GM18907 (cell line): Measurements from ENCODE around the gene E2F4.
A peak's percentile ranks its signal among the peaks of the same experiment; 100 is the strongest.

Experiments
- ATAC-seq: cut with Tn5 transposase; IDR thresholded peaks from one replicate; pipeline ENCODE4 v1.9.1; 2021; ENCODE audit warnings: mild to moderate bottlenecking, moderate library complexity; ENCODE audit not compliant: unreplicated experiment

The E2F4 gene

DNA sequence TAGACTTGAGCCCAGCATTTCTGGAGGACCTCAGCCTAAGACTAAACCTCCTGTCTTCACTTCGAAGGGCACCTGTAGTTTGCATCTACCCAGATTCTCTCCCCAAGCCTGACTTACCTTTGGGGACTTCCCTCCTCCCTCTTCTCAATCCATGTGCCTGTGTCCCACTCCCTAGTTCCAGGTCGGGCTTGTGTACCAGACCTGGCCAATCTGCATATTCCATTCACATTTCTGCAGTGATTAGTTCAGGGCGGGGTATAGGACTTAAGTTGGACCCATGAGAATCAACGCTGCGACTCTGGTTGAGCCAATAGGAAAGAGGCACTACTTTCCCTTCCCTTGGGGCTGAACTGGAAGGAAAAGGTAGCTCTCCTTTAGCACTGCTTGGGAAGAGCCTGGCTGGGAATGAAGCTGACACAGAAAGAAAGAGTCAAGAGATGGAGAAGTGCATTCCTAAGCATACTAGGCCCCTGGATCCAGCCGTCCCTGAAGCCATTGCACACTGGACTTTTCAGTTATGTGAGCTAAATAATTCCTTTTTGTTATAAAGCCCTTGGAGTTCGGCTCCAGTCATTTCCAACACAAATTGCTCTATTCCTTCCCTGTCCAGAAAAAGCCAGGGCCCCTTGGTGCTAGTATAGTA lies 34.7 kb upstream of the E2F4 start:
- no peak for ATAC-seq

DNA sequence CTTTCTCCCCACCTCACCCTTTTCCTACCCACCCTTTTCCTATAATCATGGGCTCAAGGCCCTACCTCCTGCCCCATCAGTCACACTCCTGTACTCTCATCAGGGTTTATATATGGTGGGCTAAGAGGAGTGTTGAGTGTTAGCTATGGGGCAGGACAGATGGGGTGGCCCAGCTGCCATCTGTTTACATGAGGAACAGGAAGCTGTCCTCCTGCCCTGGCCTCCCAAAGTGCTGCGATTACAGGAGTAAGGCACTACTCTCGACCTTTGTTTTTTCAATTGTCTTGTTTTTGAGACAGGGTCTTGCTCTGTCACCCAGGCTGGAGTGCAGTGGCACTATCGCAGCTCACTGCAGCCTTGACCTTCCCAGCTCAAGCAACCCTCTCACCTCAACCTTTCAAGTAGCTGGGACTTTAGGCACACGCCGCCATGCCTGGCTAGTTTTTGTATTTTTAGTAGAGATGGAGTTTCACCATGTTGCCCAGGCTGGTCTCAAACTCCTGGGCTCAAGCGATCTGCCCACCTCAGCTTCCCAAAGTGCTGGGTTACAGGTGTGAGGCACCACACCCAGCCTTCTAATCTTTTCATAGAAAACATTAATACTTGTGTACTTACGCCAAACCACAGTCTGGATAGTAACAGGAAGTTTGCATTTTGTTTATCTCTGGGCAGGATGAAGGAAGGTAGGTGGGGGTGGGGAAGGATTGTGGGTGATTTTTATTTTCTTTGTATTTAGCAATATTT lies 33.9 kb upstream of the E2F4 start:
- no peak for ATAC-seq

DNA sequence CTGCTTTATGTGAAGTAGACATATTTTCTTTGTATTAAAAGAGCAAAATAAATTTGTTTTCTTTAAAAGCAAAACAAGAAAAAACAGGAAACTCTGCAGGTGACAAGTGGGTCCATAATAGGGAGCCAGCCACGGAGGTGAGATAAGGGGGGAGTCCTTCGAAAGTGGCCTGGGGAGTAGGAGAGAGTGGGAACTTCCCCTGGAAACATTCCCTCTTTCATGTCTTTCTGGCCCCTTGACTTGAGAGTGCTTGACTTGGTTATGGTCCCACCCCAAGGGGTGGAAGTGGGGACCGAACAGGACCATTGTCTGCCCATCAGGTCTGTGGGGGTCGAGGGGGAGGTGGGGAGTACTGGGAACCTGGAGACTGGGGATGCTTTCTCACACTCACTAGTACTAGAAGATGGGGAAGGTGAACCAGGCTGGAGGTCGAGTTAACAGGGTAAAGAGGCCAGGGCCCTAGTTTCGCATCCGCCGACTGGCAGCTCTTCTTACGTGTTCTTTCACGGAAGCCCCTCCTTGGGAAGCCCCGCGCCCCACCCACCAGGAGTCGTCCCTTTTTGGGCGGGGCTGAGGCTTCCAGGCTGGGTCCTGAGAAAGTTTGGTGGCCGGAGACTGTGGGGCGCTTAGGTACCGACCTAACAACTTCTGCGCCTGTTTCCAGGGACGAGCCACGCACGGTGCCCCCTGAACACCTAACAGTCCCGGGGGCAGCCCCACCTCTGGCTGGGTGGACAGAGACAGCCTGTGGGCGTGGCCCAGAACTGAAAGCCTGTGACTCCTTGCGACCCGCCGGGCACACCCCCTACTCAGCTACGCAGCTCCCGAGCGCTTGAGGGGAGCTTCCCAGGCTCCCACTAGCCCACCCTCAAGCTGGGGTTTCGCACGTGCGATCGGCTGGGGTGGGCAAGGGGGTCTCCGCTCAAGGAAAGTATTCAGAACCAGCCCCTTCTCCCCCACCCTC lies 33.0 kb upstream of the E2F4 start:
- peak; percentile 47 for ATAC-seq

- ATAC-seq, result no peak
Observed at GRCh38 chr16:67161595-67162058, 30.3 kb upstream of the E2F4 start.

DNA sequence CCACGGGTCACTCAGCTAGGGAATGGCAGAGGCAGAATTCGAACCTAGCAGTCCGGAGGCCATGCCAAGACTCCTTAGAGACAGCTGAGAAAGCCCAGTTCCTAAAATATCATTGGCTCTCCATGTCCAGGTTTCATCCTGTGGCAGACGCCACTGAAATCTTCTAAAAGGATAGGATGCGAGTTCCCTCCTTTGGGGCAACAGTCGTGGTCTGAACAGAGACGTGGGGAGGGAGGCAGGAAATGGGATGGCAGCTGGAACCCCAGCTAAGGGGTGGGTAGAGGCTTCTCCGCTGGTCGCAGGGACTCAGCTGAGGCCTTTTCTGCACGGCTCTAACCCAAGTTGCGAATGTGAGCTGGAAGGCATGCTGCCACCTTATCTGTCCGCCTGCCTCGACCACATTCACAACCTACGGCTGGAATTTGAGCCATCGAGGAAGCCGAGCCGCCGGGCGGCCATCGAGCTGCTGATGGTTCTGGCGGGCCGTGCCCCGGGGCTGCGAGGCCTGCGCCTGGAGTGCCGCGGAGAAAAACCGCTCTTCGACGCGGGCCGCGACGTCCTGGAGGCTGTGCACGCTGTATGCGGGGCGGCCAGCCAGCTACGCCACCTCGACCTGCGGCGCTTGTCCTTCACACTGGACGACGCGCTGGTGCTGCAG lies 29.3 kb upstream of the E2F4 start:
- no peak for ATAC-seq

DNA sequence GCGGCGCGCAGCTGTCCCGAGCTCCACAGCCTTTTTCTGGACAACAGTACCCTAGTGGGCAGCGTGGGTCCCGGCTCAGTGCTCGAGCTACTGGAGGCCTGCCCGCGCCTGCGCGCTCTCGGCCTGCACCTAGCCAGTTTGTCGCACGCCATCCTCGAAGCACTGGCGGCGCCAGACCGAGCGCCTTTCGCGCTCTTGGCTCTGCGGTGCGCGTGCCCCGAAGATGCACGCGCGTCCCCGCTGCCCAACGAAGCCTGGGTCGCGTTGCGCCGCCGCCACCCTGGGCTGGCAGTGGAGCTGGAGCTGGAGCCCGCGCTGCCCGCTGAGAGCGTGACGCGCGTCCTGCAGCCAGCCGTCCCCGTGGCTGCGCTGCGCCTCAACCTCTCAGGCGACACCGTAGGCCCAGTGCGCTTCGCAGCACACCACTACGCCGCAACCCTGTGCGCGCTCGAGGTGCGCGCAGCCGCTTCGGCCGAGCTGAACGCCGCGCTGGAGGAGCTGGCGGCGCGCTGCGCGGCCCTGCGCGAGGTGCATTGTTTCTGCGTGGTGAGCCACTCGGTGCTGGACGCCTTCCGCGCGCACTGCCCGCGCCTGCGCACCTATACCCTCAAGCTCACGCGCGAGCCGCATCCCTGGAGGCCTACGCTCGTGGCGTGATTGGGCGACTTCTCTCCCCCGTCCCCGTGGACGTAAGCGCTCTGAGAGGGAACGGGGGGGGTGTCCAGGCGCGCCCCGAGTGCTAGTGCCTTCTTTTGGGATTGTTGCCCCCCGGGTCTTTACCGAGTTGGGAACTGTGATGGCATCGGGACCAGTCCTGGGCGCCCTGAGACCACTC lies 28.6 kb upstream of the E2F4 start:
- no peak for ATAC-seq

- ATAC-seq, result no peak
Observed at GRCh38 chr16:67163999-67164558, 27.9 kb upstream of the E2F4 start.

- ATAC-seq, result no peak
Observed at GRCh38 chr16:67164599-67165061, 27.3 kb upstream of the E2F4 start, which contains the start of gene HSF4. Gene HSF4, plus strand, starts transcription at chr16:67164745. Its CDS starts 67 bp downstream, at chr16:67164812.

- no peak for ATAC-seq
Observed at GRCh38 chr16:67165121-67166078, 26.6 kb upstream of the E2F4 start.

DNA sequence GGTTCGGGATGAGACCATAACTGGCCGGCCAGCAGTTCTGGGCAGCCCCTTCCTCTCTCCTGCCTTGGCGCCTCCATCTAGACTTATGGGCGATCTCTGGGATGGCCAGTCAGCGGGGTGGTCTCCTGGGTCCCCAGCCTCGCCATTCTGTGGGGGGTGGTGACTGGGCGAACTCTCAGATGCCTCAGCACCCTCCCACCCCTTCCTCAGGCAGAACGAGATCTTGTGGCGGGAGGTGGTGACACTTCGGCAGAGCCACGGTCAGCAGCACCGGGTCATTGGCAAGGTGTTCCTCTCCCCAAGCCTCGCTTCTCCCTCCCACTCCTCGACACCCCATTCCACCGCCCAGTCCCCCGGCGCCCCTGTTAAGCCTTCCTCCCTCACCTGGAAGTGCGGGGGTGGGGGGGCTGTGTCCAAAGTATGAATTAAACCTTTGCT lies 25.8 kb upstream of the E2F4 start:
- ATAC-seq, result no peak

DNA sequence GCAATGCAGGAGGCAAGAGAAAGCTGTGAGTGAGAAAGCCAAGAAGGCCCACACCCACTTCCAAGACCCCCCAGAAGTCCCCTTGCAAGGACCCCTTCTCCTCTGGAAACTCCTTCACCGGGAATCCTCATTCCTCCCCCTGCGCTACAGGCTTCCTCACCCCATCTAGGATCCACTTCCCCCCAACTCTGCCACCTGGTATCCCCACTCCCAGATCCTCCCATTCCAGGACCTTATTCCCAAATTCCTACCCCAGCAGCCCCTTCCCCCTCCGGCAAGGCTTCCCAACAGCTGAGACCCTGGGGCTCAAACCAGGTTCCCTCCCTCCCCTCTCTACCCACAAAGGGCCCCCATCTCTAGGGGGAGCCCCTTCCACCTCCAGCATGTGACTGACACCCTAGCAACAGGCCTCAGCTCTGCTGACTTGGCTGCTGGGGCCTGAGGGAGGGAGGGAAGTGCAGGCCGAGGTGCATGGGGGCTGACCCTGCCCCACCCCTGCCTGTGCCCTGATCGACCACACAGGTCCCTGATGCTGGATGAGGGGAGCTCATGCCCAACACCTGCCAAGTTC lies 25.3 kb upstream of the E2F4 start:
- no peak for ATAC-seq

DNA sequence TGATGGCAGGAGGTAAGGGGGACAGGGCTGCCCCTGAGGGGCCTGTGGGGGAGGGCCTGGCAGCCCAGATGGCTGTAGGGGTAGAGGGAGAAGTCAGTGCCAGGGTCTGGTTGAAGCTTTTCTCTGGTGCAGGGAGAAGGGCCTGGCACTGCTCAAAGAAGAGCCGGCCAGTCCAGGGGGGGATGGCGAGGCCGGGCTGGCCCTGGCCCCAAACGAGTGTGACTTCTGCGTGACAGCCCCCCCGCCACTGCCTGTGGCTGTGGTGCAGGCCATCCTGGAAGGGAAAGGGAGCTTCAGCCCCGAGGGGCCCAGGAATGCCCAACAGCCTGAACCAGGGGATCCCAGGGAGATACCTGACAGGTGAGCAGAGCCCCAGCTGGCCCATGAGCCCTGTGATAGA lies 24.4 kb upstream of the E2F4 start:
- ATAC-seq, result no peak

DNA sequence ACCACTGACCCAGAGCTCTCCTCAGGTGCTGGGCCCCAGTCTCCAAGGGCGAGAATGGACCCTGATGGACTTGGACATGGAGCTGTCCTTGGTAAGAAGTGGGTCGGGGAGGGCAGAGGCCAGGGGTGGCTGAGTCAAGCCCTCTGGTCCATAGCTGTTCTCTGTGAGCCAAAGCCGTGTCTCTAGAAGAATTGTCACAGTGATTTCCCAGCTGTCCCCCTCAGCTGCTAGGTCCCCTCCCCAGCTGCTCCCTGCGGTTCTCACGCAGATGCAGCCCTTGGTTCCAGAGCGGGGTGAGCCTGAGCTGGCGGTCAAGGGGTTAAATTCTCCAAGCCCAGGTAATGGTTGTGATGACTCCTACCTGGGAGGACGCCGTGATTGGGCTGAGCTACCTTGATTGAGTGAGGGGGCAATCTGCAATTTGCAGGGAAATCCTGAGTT lies 22.9 kb upstream of the E2F4 start:
- no peak for ATAC-seq

- no peak for ATAC-seq
Observed at GRCh38 chr16:67169642-67170167, 22.2 kb upstream of the E2F4 start.

GRCh38 chr16:67170168-67170948 lies 21.6 kb upstream of the E2F4 start, which contains the start of gene NOL3:
Gene NOL3, plus strand, starts transcription at chr16:67170538.
- peak; percentile 40 for ATAC-seq

DNA sequence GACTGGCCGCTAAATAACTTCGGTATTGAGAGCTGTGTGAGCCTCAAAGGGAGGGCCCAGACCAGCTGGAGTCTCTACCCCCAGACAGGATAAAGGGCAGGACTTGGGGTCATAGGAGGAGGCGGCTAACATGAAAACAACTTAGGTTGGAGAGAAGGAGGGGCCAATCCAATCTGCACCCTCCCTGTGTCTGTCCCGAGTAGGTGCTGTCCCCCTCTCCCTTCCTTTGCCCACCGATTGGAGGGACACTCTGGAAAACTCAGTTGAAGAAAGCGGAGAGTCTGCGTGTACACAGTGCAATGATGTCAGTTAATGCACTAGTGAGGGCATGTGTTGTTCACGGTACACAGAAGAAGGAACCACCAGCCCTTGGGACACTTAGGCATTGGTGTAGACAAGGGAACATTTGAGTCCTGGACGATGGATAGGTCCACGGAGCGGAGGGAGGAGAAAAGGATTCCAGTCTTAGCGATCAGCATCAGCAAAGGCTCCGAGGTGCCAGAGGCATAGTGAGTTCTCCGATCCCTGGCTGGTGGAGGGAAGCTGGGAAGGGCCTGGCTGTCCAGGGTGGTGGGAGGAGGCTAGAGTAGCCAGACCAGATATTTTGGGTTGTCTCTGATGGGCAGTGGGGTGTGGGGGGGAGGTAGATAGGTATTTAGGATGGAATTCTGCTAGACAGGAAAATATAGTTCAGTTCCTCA lies 20.9 kb upstream of the E2F4 start:
- no peak for ATAC-seq
